HL-60/S4 (cell line): ENCODE measurements around the gene HOXB7.

ENCODE experiments used
- in situ Hi-C: fragments of 300-500 bp; cut with MboI; formaldehyde crosslinking; loops from 2 replicates; pipeline ENCODE4 v1.14.3; 2022; ENCODE audit warnings: low sequenced_read_pairs

Gene HOXB7

DNA sequence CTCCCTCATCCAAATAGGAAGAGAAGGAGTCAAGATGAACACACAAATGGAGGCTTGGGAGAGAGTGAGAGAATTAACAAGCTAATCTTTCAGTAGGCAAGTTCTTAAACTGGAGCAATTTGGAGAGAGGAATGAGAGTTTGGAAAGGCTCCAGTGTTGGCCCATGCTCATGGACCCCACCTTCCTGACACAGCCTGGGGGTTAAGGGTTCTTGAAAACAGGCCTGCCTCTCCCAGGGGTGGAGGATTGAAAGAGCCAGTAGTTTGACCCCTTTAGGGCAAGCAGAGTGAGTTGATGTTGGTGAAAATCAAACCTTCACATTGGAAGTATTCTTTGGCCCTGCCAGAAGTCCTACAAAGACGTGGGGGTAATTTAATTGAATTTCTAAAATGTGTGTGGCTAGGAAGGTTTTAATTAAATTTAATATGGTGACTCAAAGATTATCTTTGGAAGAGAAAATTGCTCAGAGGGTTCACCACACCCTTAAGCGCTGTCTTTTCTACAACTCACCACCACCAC lies 26.5 kb downstream of the HOXB7 start:
- in situ Hi-C loops, result no loop called here

GRCh38 chr17:48583708-48584222 lies 27.1 kb downstream of the HOXB7 start:
- in situ Hi-C loops, result no loop called here

GRCh38 chr17:48582750-48583069 lies 28.1 kb downstream of the HOXB7 start:
- in situ Hi-C loops, result no loop called here

- in situ Hi-C loops, result no loop called here
Observed at GRCh38 chr17:48579760-48580554, 30.9 kb downstream of the HOXB7 start.

GRCh38 chr17:48579471-48579759 lies 31.4 kb downstream of the HOXB7 start:
- in situ Hi-C loops, result no loop called here

DNA sequence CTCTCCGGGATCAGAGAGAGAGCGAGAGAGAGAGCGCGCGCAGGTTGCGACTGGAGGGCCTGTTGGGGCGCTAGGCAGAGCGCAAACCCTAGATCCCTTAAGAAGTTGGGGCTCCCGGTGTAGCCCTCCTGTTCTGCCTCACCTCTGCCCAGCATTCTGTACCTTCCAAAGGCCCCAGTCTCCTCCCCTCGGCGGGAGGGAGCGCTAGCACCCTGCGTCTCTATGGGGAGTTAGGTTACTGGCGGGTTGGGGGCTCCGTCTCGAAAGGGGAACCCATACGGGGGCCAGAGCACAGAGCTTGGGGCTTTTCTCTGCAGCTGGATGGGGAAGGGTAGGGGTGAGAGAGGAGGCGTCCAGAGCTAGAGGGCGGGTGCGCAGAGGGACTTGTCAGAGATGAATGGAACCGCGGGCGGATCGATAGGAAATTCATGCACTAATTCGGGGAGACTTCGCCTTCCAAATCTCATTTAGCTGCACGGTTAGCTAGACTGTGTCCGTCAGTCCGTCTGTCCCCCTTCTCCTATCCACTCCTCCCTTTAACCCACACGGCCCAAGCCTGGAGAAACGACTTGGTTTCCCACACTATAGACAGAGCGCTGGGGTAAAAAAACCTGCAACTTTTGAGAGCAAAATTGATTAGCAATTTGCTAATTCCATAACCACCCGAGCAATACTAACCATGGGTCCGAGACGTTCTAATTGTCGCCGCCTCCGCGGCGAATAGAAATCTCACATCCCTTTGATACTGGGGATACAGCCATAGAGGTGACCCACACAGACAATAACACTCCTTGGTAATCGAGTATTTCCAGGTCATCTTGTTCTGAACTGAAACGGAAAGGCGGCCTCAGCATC lies 32.0 kb downstream of the HOXB7 start:
- in situ Hi-C loops, result no loop called here

GRCh38 chr17:48577946-48578615 lies 32.7 kb downstream of the HOXB7 start, which contains the start of gene HOXB4:
HOXB4 (minus strand) TSS chr17:48578350; CDS start chr17:48578319, 31 bp downstream.
- in situ Hi-C loops, result no loop called here

DNA sequence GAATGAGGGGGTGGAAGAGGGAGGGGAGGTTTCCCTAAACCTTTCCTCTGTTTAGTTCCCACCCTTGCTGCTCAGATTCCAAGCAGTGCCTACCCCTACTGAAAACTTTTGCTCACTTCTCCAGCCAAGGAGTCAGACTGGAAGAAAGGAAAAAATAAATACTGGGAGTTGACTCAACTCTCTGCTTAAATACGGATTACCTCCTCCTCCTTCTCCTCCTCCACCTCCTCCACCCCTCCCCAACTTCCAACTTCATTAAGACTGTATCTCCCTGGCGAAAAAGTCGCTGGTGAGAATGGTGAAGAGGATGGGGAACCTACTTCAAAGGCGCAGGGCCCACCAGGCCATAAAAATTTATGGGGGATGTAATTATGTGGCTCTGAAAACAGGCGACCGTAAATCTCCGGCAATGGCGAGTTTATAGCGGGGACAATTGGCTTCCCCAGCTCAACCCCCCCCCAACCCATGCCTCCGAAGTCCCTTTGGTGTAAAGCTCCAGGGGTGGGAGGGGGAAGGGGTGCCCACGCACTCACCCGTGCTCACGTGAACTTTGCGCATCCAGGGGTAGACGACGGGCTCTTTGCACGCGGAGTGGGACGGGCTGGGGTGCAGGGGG lies 33.4 kb downstream of the HOXB7 start:
- in situ Hi-C loops, result no loop called here

DNA sequence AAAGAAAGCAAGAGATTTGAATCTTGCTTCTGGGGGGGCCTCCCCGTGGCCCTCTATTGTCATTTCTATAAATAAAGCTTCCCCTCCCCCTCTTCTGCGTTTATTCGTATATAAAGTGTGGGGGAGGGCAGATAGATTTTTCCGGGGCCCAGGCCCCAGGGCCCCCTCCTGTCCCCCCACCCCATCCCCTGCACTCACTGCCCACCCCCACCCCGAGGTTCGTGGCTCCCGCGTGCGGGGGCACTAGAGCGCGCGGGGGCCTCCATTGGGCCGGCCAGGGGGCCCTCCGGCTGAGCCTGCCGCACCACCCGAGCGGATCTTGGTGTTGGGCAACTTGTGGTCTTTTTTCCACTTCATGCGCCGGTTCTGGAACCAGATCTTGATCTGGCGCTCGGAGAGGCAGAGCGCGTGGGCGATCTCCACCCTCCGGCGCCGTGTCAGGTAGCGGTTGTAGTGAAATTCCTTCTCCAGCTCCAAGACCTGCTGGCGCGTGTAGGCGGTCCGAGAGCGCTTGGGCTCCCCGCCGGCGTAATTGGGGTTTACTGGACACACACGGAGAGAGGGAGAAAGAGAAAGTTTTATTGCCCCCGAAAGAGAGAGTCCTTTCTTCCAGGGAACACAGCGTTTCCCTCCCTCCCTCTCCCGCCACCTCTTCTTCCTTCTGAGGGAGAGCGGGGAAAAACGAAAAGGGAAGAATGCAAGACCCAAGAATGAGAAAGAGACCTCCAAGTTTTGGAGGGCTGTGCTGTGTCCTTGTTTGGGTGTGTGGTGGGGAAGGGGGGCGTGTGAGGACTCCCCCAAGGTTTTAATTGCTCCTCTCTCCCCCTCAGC lies 34.1 kb downstream of the HOXB7 start:
- in situ Hi-C loops, result no loop called here

DNA sequence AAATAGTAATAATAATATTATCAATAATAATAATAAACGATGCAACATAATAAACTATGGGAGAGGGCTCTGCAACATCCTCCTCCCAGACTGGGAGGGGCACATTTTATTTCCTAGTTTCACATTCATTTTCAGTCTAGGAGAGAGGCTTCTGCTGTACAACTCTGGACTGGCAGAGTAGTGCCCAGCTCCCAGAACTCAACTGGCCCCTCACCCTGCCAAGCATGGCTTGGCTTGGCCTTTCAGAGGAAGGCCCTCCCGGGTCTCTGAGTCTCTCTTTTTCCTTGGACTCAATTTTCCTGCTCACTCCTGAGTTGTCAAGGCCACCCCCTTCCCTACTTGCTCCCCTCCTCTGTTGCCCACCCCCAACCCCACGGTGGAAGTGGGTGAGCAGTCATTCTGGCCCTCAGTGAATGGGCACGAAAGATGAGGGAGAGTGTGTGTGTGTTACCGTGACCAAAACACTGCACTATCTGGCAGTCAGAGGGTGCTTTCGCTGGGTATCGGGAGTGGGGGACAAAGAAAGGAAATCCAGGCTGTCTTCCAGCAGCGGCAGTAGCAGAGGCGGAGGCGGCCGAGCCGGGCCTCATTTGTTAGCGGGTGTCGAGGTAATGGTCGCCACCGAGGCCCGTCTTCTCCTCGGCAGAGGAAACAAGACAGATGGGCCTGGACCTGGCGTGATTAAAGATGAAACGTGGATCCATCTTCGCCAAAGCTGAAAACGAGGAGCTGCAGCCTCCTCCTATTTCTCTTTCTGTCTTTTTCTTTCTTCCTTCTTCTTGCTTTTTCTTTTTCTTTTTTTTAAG lies 34.9 kb downstream of the HOXB7 start:
- in situ Hi-C loops, result no loop called here

GRCh38 chr17:48575066-48575582 lies 35.7 kb downstream of the HOXB7 start:
- in situ Hi-C loops, result no loop called here

- in situ Hi-C loops, result no loop called here
Observed at GRCh38 chr17:48574505-48575065, 36.2 kb downstream of the HOXB7 start.

GRCh38 chr17:48571826-48572417 lies 38.9 kb downstream of the HOXB7 start:
- in situ Hi-C loops, result no loop called here

DNA sequence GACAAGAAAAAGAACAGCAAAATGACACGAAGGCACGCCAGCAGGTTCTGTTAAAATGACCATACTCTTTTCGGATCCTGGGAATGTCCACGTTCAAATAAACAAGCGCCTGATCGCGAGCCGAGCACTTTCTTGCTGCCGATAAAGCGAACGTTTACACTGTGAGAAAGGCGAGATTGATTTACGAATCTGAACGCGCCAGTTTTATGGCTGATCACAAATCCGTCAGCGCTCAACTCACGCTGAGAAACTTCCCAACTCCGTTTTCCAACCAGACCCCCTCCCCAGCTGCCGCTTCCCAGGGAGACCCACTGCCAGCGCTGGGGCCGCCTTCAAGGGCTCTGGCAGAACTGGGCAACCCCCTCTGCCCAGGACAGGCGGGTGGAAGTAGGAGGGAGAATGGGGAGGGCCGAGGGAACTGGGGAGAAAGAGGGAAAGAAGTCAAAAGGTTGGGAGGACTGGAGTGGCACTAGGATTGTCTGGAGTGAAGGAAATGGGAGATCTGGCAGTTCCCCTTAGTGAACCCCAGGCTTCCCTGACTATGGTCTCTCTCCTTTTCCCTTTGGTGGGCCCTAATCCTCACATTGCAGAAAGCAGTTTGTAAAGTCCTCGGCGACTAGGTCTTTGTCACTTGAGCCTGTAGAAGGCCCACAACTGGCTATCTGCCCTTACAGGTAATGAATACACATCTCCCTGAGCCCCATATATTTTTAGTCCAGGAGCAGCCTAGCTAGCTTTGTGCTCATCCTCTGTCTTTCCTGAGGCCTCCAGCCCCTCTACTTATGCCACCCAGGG lies 39.6 kb downstream of the HOXB7 start:
- in situ Hi-C loops, result no loop called here

GRCh38 chr17:48570325-48571023 lies 40.3 kb downstream of the HOXB7 start:
- in situ Hi-C loops, result no loop called here

- in situ Hi-C loops, result no loop called here
Observed at GRCh38 chr17:48569674-48570324, 41.0 kb downstream of the HOXB7 start.
